ENCODE data around the gene SDCCAG8. TPM values are rescaled to one million over a fixed set of nuclear protein-coding genes. Genes with fewer than 3 reads are reported as not detected.

The SDCCAG8 gene
- total and polyA plus RNA-seq, 2 of the 8 experiments (the other 6 are each of a cell fraction or from before 2014, with no cell fraction given), result 15.6 to 21.0 TPM

GRCh38 chr1:243260221-243260880, 4.5 kb downstream of the SDCCAG8 start:
- no peak overlapping the region for H3K27ac ChIP-seq (ENCODE audit: low read depth, low read length)
- POLR2A ChIA-PET (ENCODE audit: partially characterized antibody), result no interaction called here
- H3K4me2 ChIP-seq (ENCODE audit: insufficient read depth in 1 of 2, low read depth in 2 of 2, low read length in 2 of 2), result no peak overlapping the region

More at GRCh38 chr1:243260221-243260880, 4.5 kb downstream of the SDCCAG8 start:
- no peak overlapping the region for H2AK5ac ChIP-seq (ENCODE audit: low read depth, low read length)
- H3K79me2 ChIP-seq (ENCODE audit: control insufficient read depth in 1 of 2, insufficient read depth in 2 of 2, low read length in 2 of 2), result peaks cover 0 to 3% of the 10 kb centered on the region in 2 experiments; a peak in 1 of 4 replicates
- no peaks in the 10 kb centered on the region for H3K9me3 ChIP-seq (ENCODE audit: insufficient read depth in 2 of 2, low read depth in 1 of 2, low read length in 1 of 2)
- no peaks in the 10 kb centered on the region for H3K36me3 ChIP-seq (ENCODE audit: control insufficient read depth in 2 of 4, insufficient read depth in 4 of 4, low read length in 3 of 4)
- H3K56ac ChIP-seq (replicated peaks; ENCODE audit: insufficient read length, low read depth, low read length), result no peak overlapping the region
- no peak overlapping the region for H3K4ac ChIP-seq (replicated peaks; ENCODE audit: insufficient read length, low read depth, low read length)
- H2BK120ac ChIP-seq (replicated peaks; ENCODE audit: low read depth, low read length), result no peak overlapping the region
- no peak overlapping the region for H2BK20ac ChIP-seq (ENCODE audit: low read length)
- peaks cover 6% of the 10 kb centered on the region; the same call in 1 of the 2 replicates for H3K23me2 ChIP-seq (ENCODE audit: low read depth, low read length)
- no peak overlapping the region for H2BK12ac ChIP-seq (ENCODE audit: low read depth, low read length)
- 71% methylated on average over 4 of the region's 4 CpGs; no CpG with 5 or more reads in 1 of the 2 experiments for WGBS, 2 experiments (ENCODE audit: extremely low coverage in 1 of 2, insufficient coverage in 1 of 2, insufficient read length in 1 of 2, insufficient replicate concordance in 2 of 2, low coverage in 1 of 2, low lambda C conversion rate in 2 of 2, missing lambda C conversion rate in 1 of 2)
- no peak overlapping the region for H2BK15ac ChIP-seq (ENCODE audit: low read length)
- no peaks in the 10 kb centered on the region for H3K27me3 ChIP-seq (replicated peaks in 1 of 4; ENCODE audit: control insufficient read depth in 3 of 4, extremely low read depth in 1 of 4, insufficient read depth in 3 of 4, low read length in 3 of 4)
- no peaks in the 10 kb centered on the region for H4K20me1 ChIP-seq (replicated peaks in 1 of 2; ENCODE audit: control insufficient read depth in 1 of 2, insufficient read depth in 2 of 2, low read length in 2 of 2)
- no peaks in the 10 kb centered on the region for H3K79me1 ChIP-seq (ENCODE audit: low read depth, low read length)
- no peak overlapping the region for H4K5ac ChIP-seq (ENCODE audit: insufficient read length, low read depth, low read length)
- H3K9ac ChIP-seq (replicated peaks in 1 of 4; ENCODE audit: extremely low read depth in 1 of 4, low read depth in 3 of 4, low read length in 3 of 4), result no peak overlapping the region
- H3K23ac ChIP-seq (ENCODE audit: insufficient read length), result no peak overlapping the region
- no peak overlapping the region for H2AFZ ChIP-seq (ENCODE audit: low read length)
- H3K18ac ChIP-seq (ENCODE audit: extremely low read depth, low read length), result no peak overlapping the region
- CTCF ChIA-PET (ENCODE audit: partially characterized antibody), result no interaction called here
- H4K91ac ChIP-seq (replicated peaks; ENCODE audit: insufficient read length, low read length), result no peak overlapping the region
- FAIRE-seq (no peak), DNase-seq (ENCODE audit: low read depth in 1 of 2, low spot score in 2 of 2) (no peak)
- no peak overlapping the region for H4K8ac ChIP-seq (ENCODE audit: extremely low read depth, insufficient read depth, low read length)
- no peak overlapping the region for H3K14ac ChIP-seq (ENCODE audit: insufficient read length)
- no peak overlapping the region for H3K4me3 ChIP-seq (ENCODE audit: extremely low read depth in 1 of 4, insufficient read depth in 2 of 4, low read depth in 3 of 4, low read length in 4 of 4)
- no peak overlapping the region for H2BK5ac ChIP-seq (ENCODE audit: low read depth, low read length)
- no peaks in the 10 kb centered on the region for H3K4me1 ChIP-seq (replicated peaks in 1 of 4; ENCODE audit: control insufficient read depth in 3 of 4, insufficient read depth in 4 of 4, low read length in 3 of 4)

Data from H1 (cell line).